NK-92 treated with Interleukin-12 subunit alpha and Interleukin-12 subunit beta, amount 100 ng/mL, for 24 hours (cell line): ENCODE data around the gene FFAR1.

Source experiments
- DNase-seq: peaks from one replicate; lab custom pipeline; 2025; lab: John Stamatoyannopoulos, UW

The FFAR1 gene

GRCh38 chr19:35315883-35316282 is 31.8 kb upstream of the FFAR1 start:
- no peak for DNase-seq

GRCh38 chr19:35316560-35316959 is 31.1 kb upstream of the FFAR1 start:
- DNase-seq: no peak

GRCh38 chr19:35317464-35318043 is 30.1 kb upstream of the FFAR1 start:
- no peak for DNase-seq

- no peak for DNase-seq
These were observed 28.8 kb upstream of the FFAR1 start for GRCh38 chr19:35318679-35319448.

- no peak for DNase-seq
These were observed 27.5 kb upstream of the FFAR1 start for GRCh38 chr19:35320065-35320713.

- no peak for DNase-seq
These were observed 26.4 kb upstream of the FFAR1 start for GRCh38 chr19:35321291-35321690.

GRCh38 chr19:35322014-35322413 is 25.7 kb upstream of the FFAR1 start:
- DNase-seq: no peak

- DNase-seq: no peak
These were observed 20.1 kb upstream of the FFAR1 start for GRCh38 chr19:35327642-35328041.

- no peak for DNase-seq
These were observed 18.8 kb upstream of the FFAR1 start, which contains the start of gene CD22 for GRCh38 chr19:35328851-35329285. CD22 (plus strand) TSS chr19:35329187; CDS start chr19:35332041, 2,854 bp downstream.

- DNase-seq: no peak
These were observed 18.4 kb upstream of the FFAR1 start for GRCh38 chr19:35329323-35329722.

GRCh38 chr19:35330475-35330874 is 17.2 kb upstream of the FFAR1 start:
- DNase-seq: no peak

GRCh38 chr19:35331551-35332214 is 16.0 kb upstream of the FFAR1 start:
- no peak for DNase-seq

- no peak for DNase-seq
These were observed 14.9 kb upstream of the FFAR1 start for GRCh38 chr19:35332817-35333216.

- no peak for DNase-seq
These were observed 13.5 kb upstream of the FFAR1 start for GRCh38 chr19:35334144-35334753.

- DNase-seq: no peak
These were observed 11.3 kb upstream of the FFAR1 start for GRCh38 chr19:35336166-35336955.

GRCh38 chr19:35337097-35337983 is 10.4 kb upstream of the FFAR1 start:
- no peak for DNase-seq

- no peak for DNase-seq
These were observed 9.8 kb upstream of the FFAR1 start for GRCh38 chr19:35337984-35338296.

- no peak for DNase-seq
These were observed 7.3 kb upstream of the FFAR1 start for GRCh38 chr19:35340431-35340830.

- DNase-seq: no peak
These were observed 6.7 kb upstream of the FFAR1 start for GRCh38 chr19:35341006-35341405.

- no peak for DNase-seq
These were observed 6.0 kb upstream of the FFAR1 start for GRCh38 chr19:35341565-35342225.
